GM12892 (cell line): ENCODE results near the gene YAF2.

Source experiments
- DNase-seq: peaks from one replicate; pipeline ENCODE4 v3.0.0; 2011; ENCODE audit not compliant: insufficient read length
- FAIRE-seq: peaks from 2 replicates; lab custom pipeline; 2011; peaks lifted over from hg19 to GRCh38; lab: Jason Lieb, UNC
- POLR2A ChIP-seq: IDR thresholded peaks from 2 replicates; pipeline ENCODE4 v1.6.1; 2011; ENCODE audit warnings: low read depth, low read length, control low read depth
- POLR2AphosphoS5 ChIP-seq: IDR thresholded peaks from 2 replicates; pipeline ENCODE4 v1.6.1; 2011; ENCODE audit warnings: low read depth, low read length, control low read depth
- TAF1 ChIP-seq: IDR thresholded peaks from 2 replicates; pipeline ENCODE4 v1.6.1; 2011; ENCODE audit warnings: low read depth, mild to moderate bottlenecking, control low read depth, low read length, borderline replicate concordance

YAF2 gene

DNA sequence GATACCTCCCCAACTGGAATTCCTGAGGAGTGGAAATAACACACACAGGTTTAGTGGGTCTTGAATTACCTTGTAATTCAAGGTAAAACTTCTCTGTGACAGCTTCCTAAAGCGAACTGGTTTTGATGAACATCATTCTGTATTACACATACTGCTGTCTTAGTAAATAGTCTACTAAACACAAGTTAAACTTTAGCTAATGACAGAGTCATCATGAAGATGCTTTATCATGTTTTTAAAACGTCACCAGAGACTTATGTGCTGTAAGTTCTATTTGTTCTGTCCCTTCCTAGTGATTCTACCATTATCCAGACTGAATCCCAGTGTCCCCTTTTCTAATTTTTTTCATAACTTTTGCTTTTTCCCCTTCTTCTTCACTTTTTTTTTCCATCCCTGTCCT, 81.8 kb downstream of the YAF2 start:
- TF ChIP-seq POLR2A (no peak), TAF1 (no peak), POLR2AphosphoS5 (no peak)
- no peak for FAIRE-seq
- DNase-seq = no peak

DNA sequence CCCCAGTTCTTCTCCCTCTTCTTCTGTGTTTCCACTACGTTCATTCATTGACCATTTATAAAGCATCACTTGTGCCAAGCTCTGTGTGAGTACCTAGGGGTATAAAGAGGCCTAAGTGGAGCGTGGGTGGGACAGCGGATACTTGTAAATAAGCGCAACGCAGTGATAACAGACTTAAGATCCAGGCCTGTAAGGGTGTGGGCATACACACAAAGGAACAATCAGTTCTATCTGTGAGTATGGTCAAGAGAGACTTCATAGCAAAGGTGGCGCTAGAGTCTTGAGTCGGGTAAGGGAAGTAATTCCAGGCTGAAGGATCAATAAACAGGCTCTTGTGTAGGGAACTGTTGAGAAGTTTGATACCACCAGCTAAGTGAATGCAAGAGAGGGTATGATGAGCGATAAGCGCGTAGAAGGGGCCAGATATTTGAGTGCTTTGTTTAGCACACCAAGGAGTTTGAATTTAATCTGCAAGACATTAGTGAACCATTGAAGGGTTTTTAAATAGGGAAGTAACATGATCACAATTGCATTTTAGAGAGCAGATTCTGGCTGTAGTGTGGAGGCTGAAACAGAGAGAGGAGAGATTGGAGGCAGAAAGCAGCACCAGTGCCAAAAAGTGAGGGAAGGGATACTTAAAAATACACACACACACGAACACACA, 92.4 kb downstream of the YAF2 start:
- no peak for DNase-seq
- no peak for FAIRE-seq
- TF ChIP-seq TAF1 (no peak), POLR2AphosphoS5 (no peak), POLR2A (no peak)

DNA sequence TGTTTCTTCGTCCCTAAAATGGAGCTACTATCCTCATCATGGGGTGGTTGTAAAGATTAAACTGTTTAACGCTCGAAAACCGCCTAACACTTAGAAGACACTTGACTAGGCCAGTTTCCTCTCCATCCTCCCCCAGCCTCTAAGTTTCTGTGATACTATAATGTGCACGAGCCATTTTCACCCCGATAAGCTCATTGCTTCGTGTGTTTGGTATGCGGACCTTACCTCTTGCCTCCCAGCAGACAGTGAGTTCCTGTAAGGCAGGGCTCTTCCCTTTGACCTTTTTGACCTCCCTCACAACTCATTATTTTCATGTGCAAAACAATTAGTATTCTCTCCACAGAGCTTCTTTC, 92.9 kb downstream of the YAF2 start:
- DNase-seq (no peak), FAIRE-seq (no peak)
- no peak for TF ChIP-seq TAF1

DNA sequence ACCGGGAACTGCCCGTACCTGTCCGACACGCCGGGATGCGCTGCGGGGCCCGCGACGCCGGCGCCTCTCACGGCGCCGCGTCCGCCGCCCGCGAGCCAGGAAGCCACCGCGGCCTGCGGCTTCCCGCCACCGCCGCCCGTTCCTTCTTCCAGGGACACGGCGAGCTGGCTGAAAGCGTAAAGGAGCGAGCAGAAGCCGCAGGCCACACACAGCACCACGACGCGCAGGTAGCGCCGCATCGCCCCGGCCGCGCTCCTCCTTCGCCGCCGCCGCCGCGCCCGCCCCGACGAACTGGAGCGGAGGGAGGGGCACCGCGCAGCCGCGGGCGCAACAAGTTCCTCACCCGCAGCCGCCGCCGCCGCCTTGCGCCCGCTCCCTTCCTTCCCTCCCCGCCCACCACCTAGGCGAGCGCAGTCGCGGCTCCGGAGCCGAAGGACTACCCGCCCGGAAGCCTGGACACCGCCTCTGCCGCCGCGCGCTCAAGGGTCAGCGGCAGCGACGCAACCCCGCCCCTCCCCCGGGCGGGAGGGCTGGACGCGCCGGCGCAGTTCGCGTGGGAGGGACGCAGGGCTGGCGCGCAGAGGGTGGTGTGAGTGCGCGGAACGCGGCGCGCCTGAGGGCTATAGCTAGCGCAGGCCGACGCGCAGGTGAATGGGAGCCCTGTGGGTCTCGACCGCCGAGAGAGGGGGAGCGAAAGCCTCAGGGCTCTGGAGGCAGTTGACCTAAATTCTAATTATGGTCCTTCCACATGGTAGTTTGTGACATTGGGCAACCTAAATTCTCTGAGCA, 93.4 kb downstream of the YAF2 start, which contains the start of gene GXYLT1:
Gene GXYLT1 (minus strand): TSS at position 467 of the 789 bp plus-strand sequence. CDS start 228 bp downstream, at position 239.
- TF ChIP-seq TAF1 (peak; percentile 51; the same call in 1 of the 2 replicates), POLR2A (peak; percentile 83), POLR2AphosphoS5 (peak; percentile 83)
- FAIRE-seq (peak; percentile 99), DNase-seq (peak; percentile 82)

DNA sequence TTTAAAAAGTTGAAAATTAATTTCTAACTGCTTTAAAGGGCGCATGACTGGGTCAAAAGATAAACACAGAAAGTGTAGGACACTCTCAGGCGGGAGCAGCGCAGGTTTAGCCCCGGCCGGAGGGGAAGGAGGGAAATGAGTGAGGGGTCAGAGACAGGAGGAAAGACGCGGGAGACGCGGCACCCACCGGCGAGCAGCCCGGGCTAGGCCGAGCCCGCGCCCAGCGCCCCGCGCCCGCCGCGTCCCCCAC, 94.0 kb downstream of the YAF2 start:
- FAIRE-seq (no peak), DNase-seq (peak; percentile 23)
- TF ChIP-seq POLR2A (no peak), TAF1 (no peak), POLR2AphosphoS5 (no peak)

DNA sequence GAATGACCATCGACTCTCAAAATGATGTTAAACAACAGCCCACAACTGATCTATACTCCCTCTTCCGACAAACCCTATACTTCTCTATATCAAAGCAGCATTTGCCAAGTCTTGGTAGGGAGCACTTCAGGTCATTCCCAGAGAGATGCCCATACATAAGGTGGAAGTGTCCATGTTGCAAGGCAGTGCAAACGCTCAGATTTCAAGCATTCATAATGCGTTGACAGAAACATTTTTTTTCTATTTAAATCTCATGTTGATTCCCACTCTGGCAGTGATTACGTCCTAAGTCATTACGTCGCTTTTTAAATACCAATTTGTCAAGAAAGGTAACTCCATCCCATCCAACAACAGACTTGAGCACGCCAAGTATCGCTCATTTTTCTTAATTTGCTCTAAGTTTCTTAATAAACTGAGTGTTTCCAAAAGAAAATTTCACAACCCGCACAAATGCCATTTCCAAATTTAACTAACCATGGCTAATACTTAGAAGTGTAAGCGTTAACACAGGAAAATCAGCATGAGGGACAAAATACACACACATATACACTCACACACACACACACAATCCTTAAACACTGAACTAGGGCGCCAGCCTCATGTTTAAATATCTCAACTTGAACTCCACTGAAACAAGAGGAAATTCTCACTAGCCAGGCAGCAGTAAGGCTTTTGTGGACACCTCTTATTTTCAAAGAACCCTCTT, 94.4 kb downstream of the YAF2 start:
- TF ChIP-seq POLR2A (no peak), POLR2AphosphoS5 (no peak), TAF1 (no peak)
- FAIRE-seq = peak; percentile 24
- DNase-seq = no peak

DNA sequence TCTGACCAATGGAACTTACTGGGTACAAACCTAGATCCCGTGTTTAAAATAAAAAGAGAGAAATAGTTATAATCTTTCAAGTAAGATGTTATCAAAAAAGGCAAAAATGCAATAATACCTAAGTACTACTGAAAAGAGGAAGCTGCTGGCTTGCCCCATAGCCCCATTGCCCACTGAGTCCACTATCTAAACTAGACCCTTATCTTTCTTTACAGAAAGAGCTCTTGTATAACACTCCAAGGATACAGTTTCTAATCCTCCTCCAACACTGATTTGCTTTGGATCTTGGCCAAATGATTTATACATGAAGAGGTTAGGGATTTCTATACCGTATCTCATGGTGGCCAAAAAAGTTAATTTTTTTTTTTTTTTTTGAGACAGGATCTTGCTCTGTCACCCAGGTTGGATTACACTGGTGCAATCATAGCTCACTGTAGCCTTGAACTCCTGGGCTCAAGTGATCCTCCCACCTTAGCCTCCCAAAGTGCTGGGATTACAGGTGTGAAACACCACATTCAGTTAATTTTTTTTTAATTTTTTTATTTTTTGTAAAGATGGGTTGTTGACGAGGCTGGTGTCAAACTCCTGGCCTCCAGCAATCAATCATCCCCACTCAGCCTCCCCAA, 96.0 kb downstream of the YAF2 start:
- DNase-seq (no peak), FAIRE-seq (no peak)
- TF ChIP-seq TAF1 = no peak
- TF ChIP-seq POLR2A = no peak
- no peak for TF ChIP-seq POLR2AphosphoS5

DNA sequence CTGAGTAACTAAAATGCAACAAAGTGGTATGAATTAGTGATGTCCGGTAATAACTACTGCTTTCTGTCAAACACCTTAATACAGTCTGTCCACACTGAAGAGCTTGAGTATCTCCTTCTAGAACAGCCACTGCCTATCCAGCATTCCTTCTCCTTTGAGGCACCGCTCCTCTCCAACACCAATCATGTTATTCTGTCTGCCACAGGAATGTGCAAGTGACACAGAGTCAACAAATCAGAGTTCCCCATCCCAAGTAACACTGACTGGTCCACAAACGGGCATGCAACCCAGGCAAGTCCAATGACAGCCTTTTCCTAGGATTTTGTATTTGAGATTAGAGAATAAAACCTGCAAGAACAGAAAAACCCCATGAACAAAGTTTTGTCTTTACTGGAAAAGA, 97.1 kb downstream of the YAF2 start:
- no peak for TF ChIP-seq TAF1
- no peak for TF ChIP-seq POLR2AphosphoS5
- TF ChIP-seq POLR2A = no peak
- DNase-seq (no peak), FAIRE-seq (no peak)

DNA sequence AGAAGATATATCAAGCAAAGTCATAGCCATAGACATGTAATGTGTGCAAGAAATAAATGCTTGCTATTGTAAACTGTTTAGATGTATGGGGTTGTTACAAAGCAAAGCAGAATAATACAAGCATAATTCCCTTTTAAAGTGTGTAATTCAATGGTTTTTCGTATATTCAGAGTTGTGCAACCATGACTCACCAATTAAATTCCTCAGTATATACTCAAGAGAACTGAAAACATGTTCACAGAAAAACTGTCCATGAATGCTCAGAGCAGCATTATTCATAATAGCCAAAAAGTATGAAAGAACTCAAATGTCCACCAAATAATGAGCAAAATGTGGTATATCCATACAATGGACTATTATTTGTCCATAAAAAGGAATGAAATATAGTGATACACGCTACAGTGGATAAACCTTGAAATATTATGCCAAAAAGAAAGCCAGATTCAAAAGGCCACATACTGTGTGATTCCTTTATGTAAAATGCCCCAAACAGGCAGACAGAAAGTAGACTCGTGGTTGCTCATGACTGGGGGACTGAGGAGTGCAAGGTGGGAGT, 102.7 kb downstream of the YAF2 start:
- FAIRE-seq = no peak
- TF ChIP-seq POLR2A (no peak), POLR2AphosphoS5 (no peak), TAF1 (no peak)
- DNase-seq = no peak

DNA sequence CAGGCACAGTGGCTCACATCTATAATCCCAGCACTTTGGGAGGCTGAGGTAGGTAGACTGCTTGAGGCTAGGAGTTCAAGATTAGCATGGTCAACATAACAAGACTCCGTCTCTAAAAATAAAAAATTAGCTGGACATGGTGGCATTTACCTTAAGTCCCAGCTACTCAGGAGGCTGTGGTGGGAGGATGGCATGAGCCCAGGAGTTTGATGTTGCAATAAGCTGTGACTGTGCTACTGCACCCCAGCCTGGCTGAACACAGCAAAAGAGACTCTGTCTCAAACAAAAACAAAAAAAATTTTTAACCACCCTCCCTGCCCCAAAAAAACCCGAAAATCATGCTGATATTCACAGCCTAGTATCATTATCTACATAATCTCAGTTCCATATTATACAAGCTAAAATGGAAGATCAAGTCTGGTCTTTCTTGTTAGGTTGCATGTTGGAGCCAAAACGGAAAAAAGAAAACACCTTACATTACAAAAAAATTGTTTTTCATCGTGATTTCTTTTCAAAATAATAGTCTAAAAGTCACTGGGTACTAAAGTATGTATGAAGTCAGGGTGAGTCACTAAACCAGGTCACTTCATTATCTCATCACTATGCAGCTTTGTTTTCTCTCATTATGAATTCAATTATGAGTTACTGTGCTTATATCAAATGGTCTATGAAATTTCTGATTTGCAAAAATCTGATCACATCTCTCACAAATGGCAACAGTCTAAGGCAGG, 107.2 kb downstream of the YAF2 start:
- TF ChIP-seq POLR2AphosphoS5 = no peak
- no peak for TF ChIP-seq POLR2A
- no peak for TF ChIP-seq TAF1
- DNase-seq (no peak), FAIRE-seq (no peak)
